Breast epithelium (tissue), 3 donors: ENCODE results near the gene CYP2W1.

Source experiments
- POLR2A ChIP-seq: fragments of 450-650 bp; IDR thresholded peaks from one replicate; pipeline ENCODE4 v1.6.1; 2016; ENCODE audit warnings: antibody characterized with exemption, mild to moderate bottlenecking, moderate library complexity
- TF ChIP-seq, protein P1 (sequence below), 3 donors: fragments of 450-650 bp; IDR thresholded peaks; one replicate each; pipeline ENCODE4 v1.5.1; 2016 to 2017; ENCODE audit warnings: antibody characterized with exemption in 3 of 3, mild to moderate bottlenecking in 3 of 3, moderate library complexity in 3 of 3

DNA sequence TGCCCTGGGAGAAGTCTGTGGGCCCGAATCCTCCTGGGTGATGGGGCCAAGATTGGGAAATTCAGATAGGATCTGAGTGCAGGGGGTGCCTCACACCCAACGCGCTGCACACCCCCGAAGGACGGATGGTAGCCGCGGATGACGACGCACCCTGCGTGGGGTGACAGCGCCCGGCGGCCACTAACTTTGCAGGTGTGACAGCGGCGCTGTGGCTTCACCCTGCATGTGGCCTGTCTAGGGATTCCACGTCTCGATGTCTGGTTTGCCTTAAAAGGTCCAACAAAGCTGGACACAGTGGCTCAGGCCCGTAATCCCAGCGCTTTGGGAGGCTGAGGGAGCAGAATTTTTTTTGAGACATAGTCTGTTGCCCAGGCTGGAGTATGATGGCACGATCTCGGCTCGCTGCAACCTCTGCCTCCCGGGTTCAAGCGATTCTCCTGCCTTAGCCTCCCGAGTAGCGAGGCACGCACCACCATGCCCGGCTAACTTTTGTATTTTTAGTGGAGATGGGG is 47.1 kb upstream of the CYP2W1 start:
- TF ChIP-seq, protein P1, sequence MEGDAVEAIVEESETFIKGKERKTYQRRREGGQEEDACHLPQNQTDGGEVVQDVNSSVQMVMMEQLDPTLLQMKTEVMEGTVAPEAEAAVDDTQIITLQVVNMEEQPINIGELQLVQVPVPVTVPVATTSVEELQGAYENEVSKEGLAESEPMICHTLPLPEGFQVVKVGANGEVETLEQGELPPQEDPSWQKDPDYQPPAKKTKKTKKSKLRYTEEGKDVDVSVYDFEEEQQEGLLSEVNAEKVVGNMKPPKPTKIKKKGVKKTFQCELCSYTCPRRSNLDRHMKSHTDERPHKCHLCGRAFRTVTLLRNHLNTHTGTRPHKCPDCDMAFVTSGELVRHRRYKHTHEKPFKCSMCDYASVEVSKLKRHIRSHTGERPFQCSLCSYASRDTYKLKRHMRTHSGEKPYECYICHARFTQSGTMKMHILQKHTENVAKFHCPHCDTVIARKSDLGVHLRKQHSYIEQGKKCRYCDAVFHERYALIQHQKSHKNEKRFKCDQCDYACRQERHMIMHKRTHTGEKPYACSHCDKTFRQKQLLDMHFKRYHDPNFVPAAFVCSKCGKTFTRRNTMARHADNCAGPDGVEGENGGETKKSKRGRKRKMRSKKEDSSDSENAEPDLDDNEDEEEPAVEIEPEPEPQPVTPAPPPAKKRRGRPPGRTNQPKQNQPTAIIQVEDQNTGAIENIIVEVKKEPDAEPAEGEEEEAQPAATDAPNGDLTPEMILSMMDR (IDR thresholded peaks at IDR 0.05) = no peak
- no peak for TF ChIP-seq POLR2A
